OCI-LY3 (cell line): ENCODE results near the gene PLA2G12B.

Source experiments
- H2AFZ ChIP-seq: fragments of 200-600, 300-600 bp; shearing (Covaris generic); 2 replicates; pipeline ENCODE4 v1.6.0; 2014; ENCODE audit warnings: antibody characterized with exemption, low read depth, low read length
- H3K27ac ChIP-seq: fragments of 200-600, 300-600 bp; sonication (generic); 2 replicates; pipeline ENCODE4 v1.5.1; 2014; ENCODE audit warnings: mild to moderate bottlenecking, low read length, moderate library complexity, mixed read lengths
- H3K27me3 ChIP-seq: fragments of 200-600, 300-600 bp; sonication (generic); 2 replicates; pipeline ENCODE4 v1.6.1; 2014; ENCODE audit warnings: low read depth, low read length, mixed read lengths
- H3K36me3 ChIP-seq: fragments of 200-600, 300-600 bp; sonication (generic); replicated peaks from 2 replicates; pipeline ENCODE3; 2014; ENCODE audit warnings: low read depth, low read length, mixed read lengths
- H3K4me1 ChIP-seq: fragments of 300-600, 200-600 bp; sonication (generic); 2 replicates; pipeline ENCODE4 v1.6.1; 2014; ENCODE audit warnings: low read length, mixed read lengths
- H3K4me2 ChIP-seq: fragments of 200-600, 300-600 bp; sonication (generic); 2 replicates; pipeline ENCODE4 v1.6.1; 2014; ENCODE audit warnings: low read length, mixed read lengths
- H3K4me3 ChIP-seq: fragments of 300-600, 200-600 bp; sonication (generic); 2 replicates; pipeline ENCODE4 v1.5.1; 2014; ENCODE audit warnings: antibody characterized with exemption, mild to moderate bottlenecking, low read length, moderate library complexity
- H3K79me2 ChIP-seq: fragments of 300-600, 200-600 bp; shearing (Covaris generic); 2 replicates; pipeline ENCODE4 v1.6.1; 2014; ENCODE audit warnings: mild to moderate bottlenecking, low read length, mixed read lengths
- H3K9ac ChIP-seq: fragments of 300-600, 200-600 bp; shearing (Covaris generic); 2 replicates; pipeline ENCODE4 v1.6.0; 2014; ENCODE audit warnings: mild to moderate bottlenecking, low read length, moderate library complexity
- H3K9me3 ChIP-seq: fragments of 200-600, 300-600 bp; shearing (Covaris generic); 2 replicates; pipeline ENCODE4 v1.6.1; 2014; ENCODE audit warnings: low read length, mixed read lengths; ENCODE audit not compliant: insufficient read depth
- H4K20me1 ChIP-seq: fragments of 200-600, 300-600 bp; sonication (generic); 2 replicates; pipeline ENCODE4 v1.6.1; 2016; ENCODE audit warnings: low read length, mixed read lengths; ENCODE audit not compliant: insufficient read depth
- CTCF ChIP-seq: fragments of 200-600, 300-600 bp; sonication (generic); IDR thresholded peaks from 2 replicates; pipeline ENCODE4 v1.5.1; 2014; ENCODE audit warnings: antibody characterized with exemption, low read length, low read depth
- EZH2phosphoT487 ChIP-seq: fragments of 200-600 bp; shearing (Covaris generic); IDR thresholded peaks from 2 replicates; pipeline ENCODE4 v1.6.1; 2018; ENCODE audit warnings: antibody characterized with exemption, mixed run types, low read depth

Gene PLA2G12B

DNA sequence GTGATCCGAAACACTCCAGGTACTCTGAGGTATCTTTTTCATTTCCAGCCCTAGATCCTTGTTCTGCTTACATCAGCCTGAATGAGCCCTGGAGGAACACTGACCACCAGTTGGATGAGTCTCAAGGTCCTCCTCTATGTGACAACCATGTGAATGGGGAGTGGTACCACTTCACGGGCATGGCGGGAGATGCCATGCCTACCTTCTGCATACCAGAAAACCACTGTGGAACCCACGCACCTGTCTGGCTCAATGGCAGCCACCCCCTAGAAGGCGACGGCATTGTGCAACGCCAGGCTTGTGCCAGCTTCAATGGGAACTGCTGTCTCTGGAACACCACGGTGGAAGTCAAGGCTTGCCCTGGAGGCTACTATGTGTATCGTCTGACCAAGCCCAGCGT lies 56.0 kb downstream of the PLA2G12B start:
- H3K4me2 ChIP-seq: no peak overlapping the region
- no peaks in the 10 kb centered on the region for H3K79me2 ChIP-seq
- peaks cover 4% of the 10 kb centered on the region for H3K4me1 ChIP-seq
- H4K20me1 ChIP-seq: no peaks in the 10 kb centered on the region
- no peaks in the 10 kb centered on the region for H3K9me3 ChIP-seq
- TF ChIP-seq CTCF (no peak), EZH2phosphoT487 (no peak)
- no peaks in the 10 kb centered on the region for H3K36me3 ChIP-seq
- no peak overlapping the region for H3K27ac ChIP-seq
- H2AFZ ChIP-seq: no peak overlapping the region
- H3K4me3 ChIP-seq: no peak overlapping the region
- H3K27me3 ChIP-seq: no peaks in the 10 kb centered on the region
- no peak overlapping the region for H3K9ac ChIP-seq

DNA sequence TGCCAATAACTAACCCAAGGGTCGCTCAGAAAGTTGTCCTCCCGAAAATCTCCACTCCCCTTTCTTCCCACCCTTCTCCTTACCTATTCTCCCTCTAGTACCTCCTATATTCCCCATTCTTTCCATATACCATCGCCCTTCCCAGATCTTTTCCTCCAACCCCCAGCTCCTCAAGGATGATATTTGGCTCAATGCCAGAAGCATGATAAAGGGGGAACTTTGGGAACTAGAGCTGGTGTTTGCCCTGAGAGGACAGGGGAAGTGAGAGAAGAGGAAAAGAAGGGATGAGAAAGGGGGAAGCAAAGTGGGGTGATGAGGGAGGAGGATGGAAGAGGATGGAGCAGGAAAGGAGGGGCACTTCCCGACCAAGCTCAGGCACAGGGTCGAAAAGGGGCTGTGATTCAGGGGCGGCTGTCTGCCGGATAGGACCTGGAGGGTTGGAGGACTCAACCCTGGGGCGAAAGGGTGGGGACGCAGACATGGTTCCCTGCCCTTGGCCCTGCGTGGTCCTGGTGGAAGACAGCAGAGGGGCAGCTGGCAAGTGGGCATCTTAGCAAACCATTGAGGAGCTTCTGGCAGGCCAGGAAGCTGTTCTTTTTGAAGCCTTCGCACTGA lies 59.3 kb downstream of the PLA2G12B start:
- TF ChIP-seq EZH2phosphoT487: no peak
- no peak for TF ChIP-seq CTCF
- H4K20me1 ChIP-seq: no peaks in the 10 kb centered on the region
- H3K4me3 ChIP-seq: no peak overlapping the region
- H3K4me2 ChIP-seq: no peak overlapping the region
- H3K79me2 ChIP-seq: no peaks in the 10 kb centered on the region
- no peak overlapping the region for H2AFZ ChIP-seq
- no peaks in the 10 kb centered on the region for H3K9me3 ChIP-seq
- H3K27me3 ChIP-seq: no peaks in the 10 kb centered on the region
- H3K27ac ChIP-seq: no peak overlapping the region
- H3K36me3 ChIP-seq: no peaks in the 10 kb centered on the region
- no peaks in the 10 kb centered on the region for H3K4me1 ChIP-seq
- H3K9ac ChIP-seq: no peak overlapping the region

DNA sequence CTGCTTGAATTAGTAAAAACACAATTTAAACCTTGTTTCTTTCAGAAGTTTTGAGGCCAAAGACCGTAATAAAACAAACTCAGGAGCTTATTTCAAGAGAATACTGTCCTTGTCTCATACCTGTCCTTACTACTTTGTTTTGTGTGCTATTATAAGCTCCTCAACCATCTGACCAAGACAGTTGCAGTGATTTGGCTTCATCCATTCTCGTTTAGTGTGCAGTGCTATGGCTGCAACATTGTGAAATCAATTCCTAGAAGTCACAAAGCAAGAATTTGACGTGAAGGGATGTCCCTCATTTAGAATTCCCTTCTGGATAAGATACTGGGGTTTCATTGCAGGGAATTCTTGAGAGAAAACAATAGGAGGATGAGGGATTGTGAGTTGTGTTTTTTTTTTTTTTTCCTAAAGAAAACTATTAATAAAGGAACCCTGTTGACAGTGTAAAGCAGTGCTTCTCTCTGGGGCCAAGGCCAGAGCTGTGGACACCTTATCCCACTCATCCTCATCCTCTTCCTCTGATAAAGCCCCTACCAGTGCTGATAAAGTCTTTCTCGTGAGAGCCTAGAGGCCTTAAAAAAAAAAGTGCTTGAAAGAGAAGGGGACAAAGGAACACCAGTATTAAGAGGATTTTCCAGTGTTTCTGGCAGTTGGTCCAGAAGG lies 61.3 kb downstream of the PLA2G12B start, which contains the start of gene OIT3:
Gene OIT3, plus strand, starts transcription at position 604 of the 663 bp plus-strand sequence. CDS start 60 bp downstream, outside the sequence.
- Histone ChIP-seq H3K4me2 (no peak within 1 kb of the TSS), H2AFZ (no peak within 1 kb of the TSS), H3K27ac (no peak within 1 kb of the TSS), H3K4me3 (no peak within 1 kb of the TSS), H3K27me3 (no peaks in the 10 kb centered on the region), H3K4me1 (no peaks in the 10 kb centered on the region), H3K9ac (no peak within 1 kb of the TSS), H3K36me3 (no peaks in the 10 kb centered on the region), H3K9me3 (no peaks in the 10 kb centered on the region), H3K79me2 (no peaks in the 10 kb centered on the region), H4K20me1 (no peaks in the 10 kb centered on the region)
- TF ChIP-seq EZH2phosphoT487 (no peak), CTCF (no peak)

DNA sequence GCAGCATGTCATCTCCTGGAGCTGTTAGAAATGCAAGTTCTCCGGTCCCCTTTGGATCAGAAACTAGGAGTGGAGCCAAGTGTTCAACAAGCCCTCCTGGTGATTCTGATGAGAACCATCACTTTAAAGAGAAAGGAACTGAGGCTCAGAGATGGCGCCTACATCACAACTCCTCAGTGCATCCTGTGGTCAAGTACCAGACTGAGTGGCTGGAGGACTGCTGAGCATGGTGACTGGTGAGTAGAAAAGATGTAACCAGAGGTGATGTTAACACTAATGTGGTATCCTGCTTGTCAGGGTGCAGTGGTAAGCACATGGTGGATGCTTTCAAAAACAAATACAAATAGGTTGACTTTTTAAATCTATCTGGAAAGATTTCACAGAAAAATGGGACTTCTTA lies 64.5 kb downstream of the PLA2G12B start:
- H3K4me3 ChIP-seq: no peak overlapping the region
- H3K9me3 ChIP-seq: no peaks in the 10 kb centered on the region
- H3K4me1 ChIP-seq: no peaks in the 10 kb centered on the region
- H3K4me2 ChIP-seq: no peak overlapping the region
- TF ChIP-seq EZH2phosphoT487 (no peak), CTCF (no peak)
- no peak overlapping the region for H2AFZ ChIP-seq
- no peaks in the 10 kb centered on the region for H3K36me3 ChIP-seq
- H4K20me1 ChIP-seq: no peaks in the 10 kb centered on the region
- no peak overlapping the region for H3K9ac ChIP-seq
- no peak overlapping the region for H3K27ac ChIP-seq
- H3K79me2 ChIP-seq: no peaks in the 10 kb centered on the region
- H3K27me3 ChIP-seq: no peaks in the 10 kb centered on the region
